HEK293 (cell line): ENCODE results near the gene UVSSA.

Experiments
- ZNF10 ChIP-seq: fragments of 450-650 bp; formaldehyde crosslinking; IDR thresholded peaks from 2 replicates; pipeline ENCODE4 v1.5.1; 2017; ENCODE audit warnings: missing biosample characterization, missing genetic modification characterization
- ZNF792 ChIP-seq: fragments of 450-650 bp; formaldehyde crosslinking; IDR thresholded peaks from 2 replicates; pipeline ENCODE4 v1.5.1; 2016; ENCODE audit warnings: missing biosample characterization, missing genetic modification characterization
- TF ChIP-seq, protein P1 (sequence below): fragments of 450-650 bp; formaldehyde crosslinking; IDR thresholded peaks from 2 replicates; pipeline ENCODE4 v1.5.1; 2017; ENCODE audit warnings: missing biosample characterization, missing genetic modification characterization
- TF ChIP-seq, protein P2 (sequence below): fragments of 450-650 bp; formaldehyde crosslinking; IDR thresholded peaks from 2 replicates; pipeline ENCODE4 v1.5.1; 2016; ENCODE audit warnings: missing biosample characterization, missing genetic modification characterization

GRCh38 chr4:1352567-1352900 lies 5.5 kb downstream of the UVSSA start:
- TF ChIP-seq, protein P1, sequence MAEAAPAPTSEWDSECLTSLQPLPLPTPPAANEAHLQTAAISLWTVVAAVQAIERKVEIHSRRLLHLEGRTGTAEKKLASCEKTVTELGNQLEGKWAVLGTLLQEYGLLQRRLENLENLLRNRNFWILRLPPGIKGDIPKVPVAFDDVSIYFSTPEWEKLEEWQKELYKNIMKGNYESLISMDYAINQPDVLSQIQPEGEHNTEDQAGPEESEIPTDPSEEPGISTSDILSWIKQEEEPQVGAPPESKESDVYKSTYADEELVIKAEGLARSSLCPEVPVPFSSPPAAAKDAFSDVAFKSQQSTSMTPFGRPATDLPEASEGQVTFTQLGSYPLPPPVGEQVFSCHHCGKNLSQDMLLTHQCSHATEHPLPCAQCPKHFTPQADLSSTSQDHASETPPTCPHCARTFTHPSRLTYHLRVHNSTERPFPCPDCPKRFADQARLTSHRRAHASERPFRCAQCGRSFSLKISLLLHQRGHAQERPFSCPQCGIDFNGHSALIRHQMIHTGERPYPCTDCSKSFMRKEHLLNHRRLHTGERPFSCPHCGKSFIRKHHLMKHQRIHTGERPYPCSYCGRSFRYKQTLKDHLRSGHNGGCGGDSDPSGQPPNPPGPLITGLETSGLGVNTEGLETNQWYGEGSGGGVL (tag by site-specific recombination): no peak
- TF ChIP-seq, protein P2, sequence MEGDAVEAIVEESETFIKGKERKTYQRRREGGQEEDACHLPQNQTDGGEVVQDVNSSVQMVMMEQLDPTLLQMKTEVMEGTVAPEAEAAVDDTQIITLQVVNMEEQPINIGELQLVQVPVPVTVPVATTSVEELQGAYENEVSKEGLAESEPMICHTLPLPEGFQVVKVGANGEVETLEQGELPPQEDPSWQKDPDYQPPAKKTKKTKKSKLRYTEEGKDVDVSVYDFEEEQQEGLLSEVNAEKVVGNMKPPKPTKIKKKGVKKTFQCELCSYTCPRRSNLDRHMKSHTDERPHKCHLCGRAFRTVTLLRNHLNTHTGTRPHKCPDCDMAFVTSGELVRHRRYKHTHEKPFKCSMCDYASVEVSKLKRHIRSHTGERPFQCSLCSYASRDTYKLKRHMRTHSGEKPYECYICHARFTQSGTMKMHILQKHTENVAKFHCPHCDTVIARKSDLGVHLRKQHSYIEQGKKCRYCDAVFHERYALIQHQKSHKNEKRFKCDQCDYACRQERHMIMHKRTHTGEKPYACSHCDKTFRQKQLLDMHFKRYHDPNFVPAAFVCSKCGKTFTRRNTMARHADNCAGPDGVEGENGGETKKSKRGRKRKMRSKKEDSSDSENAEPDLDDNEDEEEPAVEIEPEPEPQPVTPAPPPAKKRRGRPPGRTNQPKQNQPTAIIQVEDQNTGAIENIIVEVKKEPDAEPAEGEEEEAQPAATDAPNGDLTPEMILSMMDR (tag by site-specific recombination): no peak
- TF ChIP-seq ZNF792 (tag by site-specific recombination) (no peak), ZNF10 (tag by site-specific recombination) (no peak)
